ENCODE data around the gene HOXA3. TPM values are rescaled to one million over a fixed set of nuclear protein-coding genes. Genes with fewer than 3 reads are reported as not detected.
A peak's percentile ranks its signal among the peaks of the same experiment; 100 is the strongest.

HOXA3 gene
- total RNA-seq, 3 donors from 2014 or later, result 4.5 to 6.4 (median 4.6) TPM

- H3K27me3 ChIP-seq, result peaks cover 4 to 47% of the 10 kb centered on the region in 2 donors
- peak overlapping the region; percentile 68 to 80 (median 75) for H3K4me3 ChIP-seq
- H3K27ac ChIP-seq, result peak overlapping the region; percentile 95 to 96
- peaks cover 0 to 9% of the 10 kb centered on the region in 2 donors for H3K4me1 ChIP-seq
- no peaks in the 10 kb centered on the region for H3K9me3 ChIP-seq
- no peaks in the 10 kb centered on the region for H3K36me3 ChIP-seq
- TF ChIP-seq CTCF (IDR thresholded peaks at IDR 0.05), result no peak
- TF ChIP-seq POLR2A (IDR thresholded peaks at IDR 0.05), result no peak
- no peak for TF ChIP-seq POLR2AphosphoS5 (IDR thresholded peaks at IDR 0.05)
- peak; percentile 26 to 50 for DNase-seq (ENCODE audit: low spot score in 2 of 2)
- intact Hi-C loops (cut with DNase I; ENCODE audit: low total_unique reads), result loop anchor here (5.0 to 10.0 kb wide), 3 partner anchors 527 to 945 kb away; partner anchors contain the start of genes CBX3 and HNRNPA2B1
Measured at GRCh38 chr7:27149842-27150567, 2.4 kb downstream of the HOXA3 start.

GRCh38 chr7:27148756-27149641 lies 3.4 kb downstream of the HOXA3 start:
- intact Hi-C loops (cut with DNase I; ENCODE audit: low total_unique reads), result loop anchor here (5.0 kb wide), 2 partner anchors 528 to 777 kb away; no protein-coding TSS in a partner anchor

GRCh38 chr7:27148031-27148755 lies 4.2 kb downstream of the HOXA3 start:
- Histone ChIP-seq H3K4me3 (peak overlapping the region; percentile 51 to 80 (median 75)), H3K27ac (peak overlapping the region; percentile 95 to 96), H3K4me1 (peaks cover 0 to 9% of the 10 kb centered on the region in 2 donors), H3K9me3 (no peaks in the 10 kb centered on the region), H3K36me3 (no peaks in the 10 kb centered on the region), H3K27me3 (peaks cover 4 to 37% of the 10 kb centered on the region in 2 donors)
- TF ChIP-seq POLR2A (IDR thresholded peaks at IDR 0.05), result peak; percentile 41
- TF ChIP-seq CTCF (IDR thresholded peaks at IDR 0.05), result no peak
- no peak for TF ChIP-seq POLR2AphosphoS5 (IDR thresholded peaks at IDR 0.05)
- intact Hi-C loops (cut with DNase I; ENCODE audit: low total_unique reads), result loop anchor here (5.0 kb wide), 2 partner anchors 529 to 776 kb away; no protein-coding TSS in a partner anchor
- peak; percentile 41 to 77 for DNase-seq (ENCODE audit: low spot score in 2 of 2)

More at GRCh38 chr7:27148756-27149641, 3.4 kb downstream of the HOXA3 start:
- H3K36me3 ChIP-seq, result no peaks in the 10 kb centered on the region
- TF ChIP-seq POLR2AphosphoS5 (IDR thresholded peaks at IDR 0.05) (peak in 1 of 3 donors; percentile 20), CTCF (IDR thresholded peaks at IDR 0.05) (no peak)
- H3K4me1 ChIP-seq, result peaks cover 0 to 5% of the 10 kb centered on the region in 2 donors
- peak overlapping the region; percentile 95 to 96 for H3K27ac ChIP-seq
- H3K27me3 ChIP-seq, result peaks cover 4 to 41% of the 10 kb centered on the region in 2 donors
- H3K9me3 ChIP-seq, result no peaks in the 10 kb centered on the region
- peak; percentile 17 to 42 for DNase-seq (ENCODE audit: low spot score in 2 of 2)
- H3K4me3 ChIP-seq, result peak overlapping the region; percentile 51 to 80 (median 75)

GRCh38 chr7:27147199-27148030 lies 5.0 kb downstream of the HOXA3 start, which contains the start of gene HOXA6:
TSS of gene HOXA6 (minus strand) at chr7:27147774. CDS start at chr7:27147749, 25 bp downstream.
- no peaks in the 10 kb centered on the region for H3K36me3 ChIP-seq
- peaks cover 0 to 4% of the 10 kb centered on the region in 2 donors for H3K4me1 ChIP-seq
- no peaks in the 10 kb centered on the region for H3K9me3 ChIP-seq
- intact Hi-C loops (cut with DNase I; ENCODE audit: low total_unique reads), result loop anchor here (5.0 kb wide), 2 partner anchors 530 to 775 kb away; no protein-coding TSS in a partner anchor
- TF ChIP-seq POLR2A (IDR thresholded peaks at IDR 0.05) (no peak), CTCF (IDR thresholded peaks at IDR 0.05) (no peak), POLR2AphosphoS5 (IDR thresholded peaks at IDR 0.05) (peak in 2 of 3 donors; percentile 11 to 15)
- H3K4me3 ChIP-seq, result peak within 1 kb of the TSS; percentile 51 to 80 (median 75)
- peak; percentile 75 to 89 for DNase-seq (ENCODE audit: low spot score in 2 of 2)
- peaks cover 0 to 30% of the 10 kb centered on the region in 2 donors for H3K27me3 ChIP-seq
- peak within 1 kb of the TSS; percentile 95 to 96 for H3K27ac ChIP-seq

Measured in breast epithelium (tissue), 4 donors.